Measurements from ENCODE around the gene KIF12. TPM values are rescaled to one million over a fixed set of nuclear protein-coding genes. Genes with fewer than 3 reads are reported as not detected.

Gene KIF12
- total and polyA plus RNA-seq, 2 experiments from 2014 or later: 4.2 to 4.3 TPM

DNA sequence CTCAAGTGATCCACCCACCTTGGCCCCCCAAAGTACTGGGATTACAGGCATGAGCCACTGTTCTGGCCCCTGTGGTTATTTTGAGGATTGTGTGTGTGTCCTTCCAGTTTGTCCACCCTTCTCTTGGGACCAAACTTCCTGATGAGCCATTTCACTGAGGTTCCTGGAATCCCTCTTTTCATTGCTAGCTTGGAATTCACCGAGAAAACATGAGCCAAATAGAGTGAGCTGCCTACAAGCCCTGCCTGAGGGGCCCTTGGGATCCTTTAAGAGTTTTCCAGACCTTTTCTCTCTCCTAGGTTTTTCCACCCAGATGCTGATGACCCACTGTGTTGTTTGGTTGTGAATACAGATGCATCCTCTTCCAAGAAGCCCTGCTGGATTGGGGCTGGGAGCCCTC is 13.2 kb upstream of the KIF12 start (continued):
- no peak for TF ChIP-seq CTCF (conservative IDR thresholded peaks at IDR 0.05; ENCODE audit: low read depth in 2 of 2)
- TF ChIP-seq CREB1 (CRISPR knock-in tag; IDR thresholded peaks at IDR 0.05; ENCODE audit: low read depth): no peak
- TF ChIP-seq, protein P1, sequence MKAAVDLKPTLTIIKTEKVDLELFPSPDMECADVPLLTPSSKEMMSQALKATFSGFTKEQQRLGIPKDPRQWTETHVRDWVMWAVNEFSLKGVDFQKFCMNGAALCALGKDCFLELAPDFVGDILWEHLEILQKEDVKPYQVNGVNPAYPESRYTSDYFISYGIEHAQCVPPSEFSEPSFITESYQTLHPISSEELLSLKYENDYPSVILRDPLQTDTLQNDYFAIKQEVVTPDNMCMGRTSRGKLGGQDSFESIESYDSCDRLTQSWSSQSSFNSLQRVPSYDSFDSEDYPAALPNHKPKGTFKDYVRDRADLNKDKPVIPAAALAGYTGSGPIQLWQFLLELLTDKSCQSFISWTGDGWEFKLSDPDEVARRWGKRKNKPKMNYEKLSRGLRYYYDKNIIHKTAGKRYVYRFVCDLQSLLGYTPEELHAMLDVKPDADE (IDR thresholded peaks at IDR 0.05): no peak
- TF ChIP-seq REST (IDR thresholded peaks at IDR 0.05; ENCODE audit: unreplicated experiment): no peak

GRCh38 chr9:114110180-114110579 is 11.1 kb upstream of the KIF12 start:
- no peak overlapping the region for H3K27ac ChIP-seq (ENCODE audit: low read depth)
- 0 out of 2 replicates have a peak, but pooled peaks cover 6% of the 10 kb centered on the region for H3K27me3 ChIP-seq (ENCODE audit: insufficient read depth)
- ATAC-seq: no peak
- H3K9me3 Mint-ChIP-seq: no peaks in the 10 kb centered on the region
- no peak overlapping the region for H3K4me3 ChIP-seq
- peaks cover 10% of the 10 kb centered on the region for H3K27me3 Mint-ChIP-seq (ENCODE audit: insufficient read depth, low read depth, poor library complexity)
- no peak for DNase-seq (ENCODE audit: low spot score)
- no peaks in the 10 kb centered on the region for H3K9me2 ChIP-seq (ENCODE audit: insufficient read depth)
- H3K27ac Mint-ChIP-seq: no peak overlapping the region
- H3K36me3 ChIP-seq (ENCODE audit: insufficient read depth): no peaks in the 10 kb centered on the region
- H3K4me2 ChIP-seq: no peak overlapping the region
- no peaks in the 10 kb centered on the region for H4K20me1 ChIP-seq (replicated peaks; ENCODE audit: insufficient read depth)
- no peak overlapping the region for H2AFZ ChIP-seq
- no peak overlapping the region for H3K4me3 Mint-ChIP-seq
- H3K79me2 ChIP-seq (replicated peaks; ENCODE audit: insufficient read depth): no peaks in the 10 kb centered on the region
- H3K36me3 Mint-ChIP-seq (ENCODE audit: low read depth): no peaks in the 10 kb centered on the region
- H3K4me1 ChIP-seq (ENCODE audit: insufficient read depth): no peaks in the 10 kb centered on the region; the same call in 1 of the 2 replicates
- H3K4me1 Mint-ChIP-seq: peaks cover 11% of the 10 kb centered on the region
- no peaks in the 10 kb centered on the region for H3F3A ChIP-seq (replicated peaks; ENCODE audit: low read depth)
- TF ChIP-seq CTCF (conservative IDR thresholded peaks at IDR 0.05; ENCODE audit: low read depth in 2 of 2) (no peak), POLR2AphosphoS5 (IDR thresholded peaks at IDR 0.05; ENCODE audit: low read depth) (no peak), ZNF331 (CRISPR knock-in tag; IDR thresholded peaks at IDR 0.05; ENCODE audit: low read depth) (no peak), CREB1 (CRISPR knock-in tag; IDR thresholded peaks at IDR 0.05; ENCODE audit: low read depth) (no peak), NANOG (IDR thresholded peaks at IDR 0.05; ENCODE audit: borderline replicate concordance) (no peak), EZH2 (IDR thresholded peaks at IDR 0.05; ENCODE audit: low read depth, unreplicated experiment) (no peak)
- TF ChIP-seq, protein P1 (IDR thresholded peaks at IDR 0.05): no peak
